HEK293 (cell line): ENCODE data around the gene ARHGEF11.

Experiments
- SP2 ChIP-seq: fragments of 450-650 bp; formaldehyde crosslinking; IDR thresholded peaks from 2 replicates; pipeline ENCODE4 v1.5.1; 2016; ENCODE audit warnings: missing biosample characterization, missing genetic modification characterization
- ZBTB7A ChIP-seq: fragments of 450-650 bp; formaldehyde crosslinking; IDR thresholded peaks from 2 replicates; pipeline ENCODE4 v1.5.1; 2016; ENCODE audit warnings: low read depth, missing biosample characterization, missing genetic modification characterization
- ZNF169 ChIP-seq: fragments of 450-650 bp; formaldehyde crosslinking; IDR thresholded peaks from 2 replicates; pipeline ENCODE4 v1.5.1; 2016; ENCODE audit warnings: missing biosample characterization, missing genetic modification characterization
- ZNF473 ChIP-seq: fragments of 450-650 bp; formaldehyde crosslinking; IDR thresholded peaks from 2 replicates; pipeline ENCODE4 v1.5.1; 2017; ENCODE audit warnings: missing biosample characterization, missing genetic modification characterization
- ZNF521 ChIP-seq: fragments of 450-650 bp; formaldehyde crosslinking; IDR thresholded peaks from 2 replicates; pipeline ENCODE4 v1.5.1; 2017; ENCODE audit warnings: missing biosample characterization, mild to moderate bottlenecking, missing genetic modification characterization
- ZNF610 ChIP-seq: fragments of 450-650 bp; formaldehyde crosslinking; IDR thresholded peaks from 2 replicates; pipeline ENCODE4 v1.5.1; 2016; ENCODE audit warnings: missing biosample characterization, missing genetic modification characterization, borderline replicate concordance
- ZNF621 ChIP-seq: fragments of 450-650 bp; formaldehyde crosslinking; IDR thresholded peaks from 2 replicates; pipeline ENCODE4 v1.5.1; 2017; ENCODE audit warnings: missing biosample characterization, missing genetic modification characterization
- TF ChIP-seq, protein P1 (sequence below): fragments of 450-650 bp; formaldehyde crosslinking; IDR thresholded peaks from 2 replicates; pipeline ENCODE4 v1.5.1; 2016; ENCODE audit warnings: missing biosample characterization, missing genetic modification characterization
- TF ChIP-seq, protein P2 (sequence below): fragments of 450-650 bp; formaldehyde crosslinking; IDR thresholded peaks from 2 replicates; pipeline ENCODE4 v1.5.1; 2016; ENCODE audit warnings: missing biosample characterization, missing genetic modification characterization

DNA sequence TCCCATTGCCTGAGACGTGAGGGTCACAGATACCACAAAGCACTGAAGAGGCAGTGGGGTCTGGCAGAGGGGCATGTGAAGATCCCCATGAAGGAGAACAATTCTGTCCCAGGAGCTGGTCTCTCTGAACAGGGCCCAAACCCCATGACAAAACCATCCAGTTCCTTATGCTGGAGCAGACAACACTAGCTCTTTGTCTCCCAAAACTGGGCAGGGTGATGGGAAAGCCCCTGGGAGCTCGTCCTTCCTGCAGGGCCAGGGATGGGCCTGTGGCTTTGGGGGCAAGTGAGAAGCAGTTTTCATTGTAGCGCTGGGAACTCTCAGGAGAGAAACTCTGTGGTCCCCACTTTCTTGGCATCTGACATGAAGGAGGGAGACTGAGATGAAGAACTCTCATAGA, 45.2 kb upstream of the ARHGEF11 start:
- TF ChIP-seq ZNF169 (tag by site-specific recombination): no peak
- no peak for TF ChIP-seq ZBTB7A
- TF ChIP-seq, protein P1, sequence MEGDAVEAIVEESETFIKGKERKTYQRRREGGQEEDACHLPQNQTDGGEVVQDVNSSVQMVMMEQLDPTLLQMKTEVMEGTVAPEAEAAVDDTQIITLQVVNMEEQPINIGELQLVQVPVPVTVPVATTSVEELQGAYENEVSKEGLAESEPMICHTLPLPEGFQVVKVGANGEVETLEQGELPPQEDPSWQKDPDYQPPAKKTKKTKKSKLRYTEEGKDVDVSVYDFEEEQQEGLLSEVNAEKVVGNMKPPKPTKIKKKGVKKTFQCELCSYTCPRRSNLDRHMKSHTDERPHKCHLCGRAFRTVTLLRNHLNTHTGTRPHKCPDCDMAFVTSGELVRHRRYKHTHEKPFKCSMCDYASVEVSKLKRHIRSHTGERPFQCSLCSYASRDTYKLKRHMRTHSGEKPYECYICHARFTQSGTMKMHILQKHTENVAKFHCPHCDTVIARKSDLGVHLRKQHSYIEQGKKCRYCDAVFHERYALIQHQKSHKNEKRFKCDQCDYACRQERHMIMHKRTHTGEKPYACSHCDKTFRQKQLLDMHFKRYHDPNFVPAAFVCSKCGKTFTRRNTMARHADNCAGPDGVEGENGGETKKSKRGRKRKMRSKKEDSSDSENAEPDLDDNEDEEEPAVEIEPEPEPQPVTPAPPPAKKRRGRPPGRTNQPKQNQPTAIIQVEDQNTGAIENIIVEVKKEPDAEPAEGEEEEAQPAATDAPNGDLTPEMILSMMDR: no peak
- no peak for TF ChIP-seq ZNF621
- no peak for TF ChIP-seq ZNF521
- no peak for TF ChIP-seq ZNF610
- TF ChIP-seq ZNF473 (tag by site-specific recombination): no peak
- TF ChIP-seq SP2: no peak
- TF ChIP-seq, protein P2, sequence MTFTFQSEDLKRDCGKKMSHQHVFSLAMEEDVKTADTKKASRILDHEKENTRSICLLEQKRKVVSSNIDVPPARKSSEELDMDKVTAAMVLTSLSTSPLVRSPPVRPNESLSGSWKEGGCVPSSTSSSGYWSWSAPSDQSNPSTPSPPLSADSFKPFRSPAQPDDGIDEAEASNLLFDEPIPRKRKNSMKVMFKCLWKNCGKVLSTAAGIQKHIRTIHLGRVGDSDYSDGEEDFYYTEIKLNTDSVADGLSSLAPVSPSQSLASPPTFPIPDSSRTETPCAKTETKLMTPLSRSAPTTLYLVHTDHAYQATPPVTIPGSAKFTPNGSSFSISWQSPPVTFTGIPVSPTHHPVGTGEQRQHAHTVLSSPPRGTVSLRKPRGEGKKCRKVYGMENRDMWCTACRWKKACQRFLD (tag by site-specific recombination): no peak
